ENCODE measurements around the gene TNNI3K.
"Not testable (repeated sequence)": the region's sequence is repeated elsewhere in the genome, so short reads cannot be mapped to it uniquely, and the experiment has no call there.

Gene TNNI3K

GRCh38 chr1:74235153-74235552, at the start of gene TNNI3K:
Gene TNNI3K (plus strand): TSS chr1:74235387. CDS start chr1:74235452, 65 bp downstream.
- no peak for DNase-seq

GRCh38 chr1:74193908-74194307, 41.3 kb upstream of the TNNI3K start:
- DNase-seq: no peak

- no peak for DNase-seq
These were observed 39.8 kb upstream of the TNNI3K start for GRCh38 chr1:74195339-74195738.

- DNase-seq: no peak
These were observed 37.9 kb upstream of the TNNI3K start for GRCh38 chr1:74197255-74197654.

GRCh38 chr1:74197657-74198552, 37.3 kb upstream of the TNNI3K start, which contains the start of the genes FPGT and LRRIQ3:
Gene FPGT (plus strand): TSS chr1:74198242. CDS start chr1:74198279, 37 bp downstream.
Gene LRRIQ3 (minus strand): TSS chr1:74198176. CDS start chr1:74183684, 14,492 bp downstream.
- peak; percentile 90 for DNase-seq

- no peak for DNase-seq
These were observed 35.7 kb upstream of the TNNI3K start for GRCh38 chr1:74199504-74199903.

GRCh38 chr1:74205266-74205665, 29.9 kb upstream of the TNNI3K start:
- no peak for DNase-seq

GRCh38 chr1:74215229-74215628, 20.0 kb upstream of the TNNI3K start:
- DNase-seq: no peak

- DNase-seq: no peak
These were observed 12.5 kb upstream of the TNNI3K start for GRCh38 chr1:74222701-74223100.

- DNase-seq: no peak
These were observed 11.7 kb upstream of the TNNI3K start for GRCh38 chr1:74223453-74223852.

GRCh38 chr1:74236440-74236839, 1.3 kb downstream of the TNNI3K start:
- DNase-seq: no peak

- DNase-seq: no peak
These were observed 1.8 kb downstream of the TNNI3K start for GRCh38 chr1:74237035-74237434.

GRCh38 chr1:74237787-74238186, 2.6 kb downstream of the TNNI3K start:
- no peak for DNase-seq

GRCh38 chr1:74245168-74245772, 10.1 kb downstream of the TNNI3K start:
- no peak for DNase-seq

GRCh38 chr1:74246315-74246714, 11.1 kb downstream of the TNNI3K start:
- no peak for DNase-seq

- no peak for DNase-seq
These were observed 12.8 kb downstream of the TNNI3K start for GRCh38 chr1:74247881-74248528.

- DNase-seq: not testable (repeated sequence)
These were observed 18.1 kb downstream of the TNNI3K start for GRCh38 chr1:74253243-74253824.

GRCh38 chr1:74266001-74266400, 30.8 kb downstream of the TNNI3K start:
- DNase-seq: no peak

GRCh38 chr1:74271503-74271902, 36.3 kb downstream of the TNNI3K start:
- DNase-seq: no peak

- DNase-seq: no peak
These were observed 45.6 kb downstream of the TNNI3K start for GRCh38 chr1:74280642-74281396.

- no peak for DNase-seq
These were observed 51.2 kb downstream of the TNNI3K start for GRCh38 chr1:74286414-74286813.

- DNase-seq: no peak
These were observed 79.3 kb downstream of the TNNI3K start for GRCh38 chr1:74314438-74314837.
